Adrenal gland (tissue), 5 donors: ENCODE data around the gene TAS2R30.

ENCODE experiments used
- POLR2A ChIP-seq, 2 donors: fragments of 450-650 bp; IDR thresholded peaks; one replicate each; pipeline ENCODE4 v1.6.1; 2017; ENCODE audit warnings: antibody characterized with exemption in 2 of 2, mild to moderate bottlenecking in 2 of 2, moderate library complexity in 1 of 2
- TF ChIP-seq, protein P1 (sequence below), 6 experiments: fragments of 450-650 bp in 4 of 6; fragments of 200-600 bp in 2 of 6; sonication (generic) in 1 of 6; IDR thresholded peaks; 1 replicate in 5 of 6; 2 replicates in 1 of 6; pipeline versions ENCODE4 v1.5.1 to v1.8.0; 2016 to 2021; ENCODE audit warnings: antibody characterized with exemption in 6 of 6, mild to moderate bottlenecking in 2 of 6, moderate library complexity in 1 of 6
- donor health status: DM: no; HTN: no; CAD: no.

DNA sequence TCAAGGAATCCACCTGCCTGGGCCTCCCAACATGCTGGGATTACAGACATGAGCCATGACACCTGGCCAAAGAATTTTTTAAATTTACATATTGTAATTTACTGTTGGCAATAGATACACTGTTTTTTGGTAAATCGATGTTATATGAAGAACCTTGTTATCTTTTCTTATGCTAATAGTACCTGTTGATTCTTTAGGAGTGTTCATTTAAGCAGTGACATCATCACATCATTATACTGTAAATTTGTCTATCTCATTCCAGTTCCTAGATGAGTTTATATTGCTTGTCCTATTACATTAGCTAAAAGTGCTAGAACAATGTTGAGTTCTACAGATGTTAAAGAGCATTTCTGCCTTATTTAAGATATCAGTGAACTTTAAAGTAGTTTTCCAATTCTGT, 13.0 kb upstream of the TAS2R30 start:
- TF ChIP-seq POLR2A (IDR thresholded peaks at IDR 0.05), result no peak
- TF ChIP-seq, protein P1, sequence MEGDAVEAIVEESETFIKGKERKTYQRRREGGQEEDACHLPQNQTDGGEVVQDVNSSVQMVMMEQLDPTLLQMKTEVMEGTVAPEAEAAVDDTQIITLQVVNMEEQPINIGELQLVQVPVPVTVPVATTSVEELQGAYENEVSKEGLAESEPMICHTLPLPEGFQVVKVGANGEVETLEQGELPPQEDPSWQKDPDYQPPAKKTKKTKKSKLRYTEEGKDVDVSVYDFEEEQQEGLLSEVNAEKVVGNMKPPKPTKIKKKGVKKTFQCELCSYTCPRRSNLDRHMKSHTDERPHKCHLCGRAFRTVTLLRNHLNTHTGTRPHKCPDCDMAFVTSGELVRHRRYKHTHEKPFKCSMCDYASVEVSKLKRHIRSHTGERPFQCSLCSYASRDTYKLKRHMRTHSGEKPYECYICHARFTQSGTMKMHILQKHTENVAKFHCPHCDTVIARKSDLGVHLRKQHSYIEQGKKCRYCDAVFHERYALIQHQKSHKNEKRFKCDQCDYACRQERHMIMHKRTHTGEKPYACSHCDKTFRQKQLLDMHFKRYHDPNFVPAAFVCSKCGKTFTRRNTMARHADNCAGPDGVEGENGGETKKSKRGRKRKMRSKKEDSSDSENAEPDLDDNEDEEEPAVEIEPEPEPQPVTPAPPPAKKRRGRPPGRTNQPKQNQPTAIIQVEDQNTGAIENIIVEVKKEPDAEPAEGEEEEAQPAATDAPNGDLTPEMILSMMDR (IDR thresholded peaks at IDR 0.05), result no peak
